Lower leg skin (tissue), 3 donors: Measurements from ENCODE around the gene RAPGEF2.
"Not testable (repeated sequence)": the region's sequence is repeated elsewhere in the genome, so short reads cannot be mapped to it uniquely, and the experiment has no call there.

Experiments used
- POLR2A ChIP-seq, 2 donors: fragments of 450-650 bp; IDR thresholded peaks; one replicate each; pipeline ENCODE4 v1.6.1; 2016 to 2017; ENCODE audit warnings: antibody characterized with exemption in 2 of 2, mild to moderate bottlenecking in 1 of 2, moderate library complexity in 1 of 2
- TF ChIP-seq, protein P1 (sequence below), 3 donors: fragments of 450-650 bp; IDR thresholded peaks; one replicate each; pipeline ENCODE4 v1.5.1; 2016; ENCODE audit warnings: antibody characterized with exemption in 3 of 3, mild to moderate bottlenecking in 3 of 3, moderate library complexity in 2 of 3

DNA sequence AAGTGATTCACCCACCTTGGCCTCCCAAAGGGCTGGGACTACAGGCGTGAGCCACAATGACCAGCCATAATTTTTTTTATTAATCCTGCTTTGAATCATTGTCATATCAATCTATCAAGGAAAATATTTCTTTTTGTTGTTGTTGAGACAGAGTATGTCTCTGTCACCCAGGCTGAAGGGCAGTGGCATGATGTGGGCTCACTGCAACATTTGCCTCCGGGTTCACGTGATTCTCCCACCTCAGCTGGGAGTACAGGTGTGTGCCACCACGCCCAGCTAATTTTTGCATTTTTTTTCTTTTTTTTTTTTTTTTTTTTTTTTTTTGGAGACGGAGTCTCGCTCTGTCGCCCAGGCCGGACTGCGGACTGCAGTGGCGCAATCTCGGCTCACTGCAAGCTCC lies 8.7 kb upstream of the RAPGEF2 start:
- TF ChIP-seq, protein P1, sequence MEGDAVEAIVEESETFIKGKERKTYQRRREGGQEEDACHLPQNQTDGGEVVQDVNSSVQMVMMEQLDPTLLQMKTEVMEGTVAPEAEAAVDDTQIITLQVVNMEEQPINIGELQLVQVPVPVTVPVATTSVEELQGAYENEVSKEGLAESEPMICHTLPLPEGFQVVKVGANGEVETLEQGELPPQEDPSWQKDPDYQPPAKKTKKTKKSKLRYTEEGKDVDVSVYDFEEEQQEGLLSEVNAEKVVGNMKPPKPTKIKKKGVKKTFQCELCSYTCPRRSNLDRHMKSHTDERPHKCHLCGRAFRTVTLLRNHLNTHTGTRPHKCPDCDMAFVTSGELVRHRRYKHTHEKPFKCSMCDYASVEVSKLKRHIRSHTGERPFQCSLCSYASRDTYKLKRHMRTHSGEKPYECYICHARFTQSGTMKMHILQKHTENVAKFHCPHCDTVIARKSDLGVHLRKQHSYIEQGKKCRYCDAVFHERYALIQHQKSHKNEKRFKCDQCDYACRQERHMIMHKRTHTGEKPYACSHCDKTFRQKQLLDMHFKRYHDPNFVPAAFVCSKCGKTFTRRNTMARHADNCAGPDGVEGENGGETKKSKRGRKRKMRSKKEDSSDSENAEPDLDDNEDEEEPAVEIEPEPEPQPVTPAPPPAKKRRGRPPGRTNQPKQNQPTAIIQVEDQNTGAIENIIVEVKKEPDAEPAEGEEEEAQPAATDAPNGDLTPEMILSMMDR (IDR thresholded peaks at IDR 0.05) = not testable (repeated sequence)
- not testable (repeated sequence) for TF ChIP-seq POLR2A (IDR thresholded peaks at IDR 0.05)
